ENCODE measurements around the gene PLIN1.

DNA sequence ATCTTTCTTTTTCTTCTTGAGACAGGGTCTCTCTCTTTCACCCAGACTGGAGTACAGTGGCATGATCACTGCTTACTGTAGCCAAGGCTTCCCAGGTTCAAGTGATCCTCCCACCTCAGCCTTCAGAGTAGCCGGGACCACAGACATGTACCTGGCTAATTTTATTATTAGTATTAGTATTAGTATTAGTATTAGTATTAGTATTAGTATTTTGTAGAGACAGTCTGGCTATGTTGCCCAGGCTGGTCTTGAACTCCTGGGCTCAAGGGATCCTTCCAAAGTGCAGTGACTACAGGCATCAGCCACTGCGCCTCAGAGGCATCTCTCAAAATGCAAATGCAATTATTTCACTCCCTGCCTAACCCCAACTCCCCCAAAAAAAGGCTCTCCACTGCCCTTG lies 25.6 kb downstream of the PLIN1 start:
- TF ChIP-seq FOXK2 (IDR thresholded peaks at IDR 0.05), result no peak
- TF ChIP-seq ELF4 (IDR thresholded peaks at IDR 0.05), result no peak
- TF ChIP-seq FOXM1 (IDR thresholded peaks at IDR 0.05; ENCODE audit: borderline replicate concordance), result no peak
- TF ChIP-seq TARDBP (IDR thresholded peaks at IDR 0.05), result no peak
- no peak for TF ChIP-seq NFRKB (IDR thresholded peaks at IDR 0.05)
- no peak for TF ChIP-seq SUZ12 (IDR thresholded peaks at IDR 0.05)
- no peak for TF ChIP-seq L3MBTL2 (conservative IDR thresholded peaks at IDR 0.05)

Data from HEK293T (cell line).